Caco-2 (cell line): Measurements from ENCODE around the gene ABCA13. TPM values are rescaled to one million over a fixed set of nuclear protein-coding genes. Genes with fewer than 3 reads are reported as not detected.

ENCODE experiments used
- BruUV-seq: library from RNA; stranded (reverse); fragments of 400-500 nt; replicated peaks from 2 replicates; lab custom pipeline; 2021; lab: Mats Ljungman, UMichigan
- CTCF ChIA-PET: fragments of 300-600 bp; sonication (Branson Sonifier 250); formaldehyde crosslinking; loops from one replicate; lab custom pipeline; 2022; ENCODE audit warnings: antibody characterized with exemption; lab: Charles Lee
- POLR2A ChIA-PET: fragments of 300-600 bp; sonication (Branson Sonifier 250); formaldehyde crosslinking; loops from one replicate; lab custom pipeline; 2022; ENCODE audit warnings: antibody characterized with exemption; lab: Charles Lee
- DNase-seq, 2 experiments: peaks; one replicate each; pipeline versions ENCODE4 v3.0.0 to v3.0.0-alpha.2; 2020 to 2022
- H3K27me3 ChIP-seq: replicated peaks from 2 replicates; pipeline ENCODE4 v1.6.0; 2011; ENCODE audit warnings: low read length; ENCODE audit not compliant: control insufficient read depth, insufficient read depth
- H3K36me3 ChIP-seq: 2 replicates; pipeline ENCODE4 v1.5.1; 2011; ENCODE audit warnings: low read length; ENCODE audit not compliant: control insufficient read depth, insufficient read depth
- H3K4me1 ChIP-seq: fragments of 250-450 bp; sonication (Bioruptor Pico); 2 replicates; pipeline ENCODE4 v1.5.1; 2020; ENCODE audit warnings: mild to moderate bottlenecking
- H3K4me3 ChIP-seq: 2 replicates; pipeline ENCODE4 v1.5.1; 2011; ENCODE audit warnings: low read depth, mild to moderate bottlenecking, control low read depth, low read length
- H3K9me3 ChIP-seq: fragments of 250-450 bp; sonication (Bioruptor Pico); 2 replicates; pipeline ENCODE4 v1.5.1; 2020; ENCODE audit warnings: mild to moderate bottlenecking, moderate library complexity
- H3K27ac Mint-ChIP-seq: one replicate; pipeline ENCODE4 v1.8.0; 2022; ENCODE audit warnings: mixed read lengths; ENCODE audit not compliant: unreplicated experiment
- H3K27me3 Mint-ChIP-seq: one replicate; pipeline ENCODE4 v1.8.0; 2022; ENCODE audit warnings: mixed read lengths; ENCODE audit not compliant: insufficient read depth, unreplicated experiment
- H3K36me3 Mint-ChIP-seq: one replicate; pipeline ENCODE4 v1.8.0; 2022; ENCODE audit warnings: mild to moderate bottlenecking, mixed read lengths; ENCODE audit not compliant: insufficient read depth, unreplicated experiment
- H3K4me1 Mint-ChIP-seq: one replicate; pipeline ENCODE4 v1.8.0; 2022; ENCODE audit warnings: low read depth, mixed read lengths; ENCODE audit not compliant: unreplicated experiment
- H3K4me3 Mint-ChIP-seq: one replicate; pipeline ENCODE4 v1.8.0; 2022; ENCODE audit warnings: mild to moderate bottlenecking, moderate library complexity, mixed read lengths; ENCODE audit not compliant: unreplicated experiment
- H3K9me3 Mint-ChIP-seq: one replicate; pipeline ENCODE4 v1.8.0; 2022; ENCODE audit warnings: mixed read lengths; ENCODE audit not compliant: unreplicated experiment
- CTCF ChIP-seq, 2 experiments: fragments of 200-600 bp in 1 of 2; IDR thresholded peaks; 1 replicate in 1 of 2; 2 replicates in 1 of 2; pipeline versions ENCODE4 v1.5.1 to v1.8.0; 2011 to 2022; ENCODE audit warnings: antibody characterized with exemption in 1 of 2, control low read depth in 1 of 2, inconsistent platforms in 1 of 2, low read depth in 1 of 2, low read length in 1 of 2, mild to moderate bottlenecking in 1 of 2, moderate library complexity in 1 of 2; ENCODE audit not compliant: insufficient read depth in 1 of 2, severe bottlenecking in 1 of 2, unreplicated experiment in 1 of 2
- intact Hi-C: fragments of 100-400 bp; cut with micrococcal nuclease; formaldehyde crosslinking; loops from one replicate; pipeline ENCODE4 v1.10.0; 2022; ENCODE audit not compliant: unreplicated experiment
- total RNA-seq: library from RNA; stranded (reverse); gene quantifications from 2 replicates; pipeline ENCODE4 v1.2.3, GENCODE V29; 2022

Gene ABCA13
- total RNA-seq, 1 experiment from 2014 or later, result 0.07 TPM

GRCh38 chr7:48575516-48575915 lies 404.3 kb downstream of the ABCA13 start:
- POLR2A ChIA-PET, result no interaction called here
- Mint-ChIP-seq H3K4me3 (no peak overlapping the region), H3K27ac (no peak overlapping the region), H3K9me3 (no peaks in the 10 kb centered on the region), H3K36me3 (no peaks in the 10 kb centered on the region), H3K4me1 (no peaks in the 10 kb centered on the region), H3K27me3 (peaks cover 9% of the 10 kb centered on the region)
- no peak for DNase-seq
- H3K4me3 ChIP-seq, result no peak overlapping the region
- H3K9me3 ChIP-seq, result no peaks in the 10 kb centered on the region
- H3K36me3 ChIP-seq, result no peaks in the 10 kb centered on the region
- no peak for TF ChIP-seq CTCF (IDR thresholded peaks at IDR 0.05; ENCODE audit: insufficient read depth in 1 of 2, low read depth in 1 of 2, low read length in 1 of 2, severe bottlenecking in 1 of 2, unreplicated experiment in 1 of 2)
- CTCF ChIA-PET, result no interaction called here
- BruUV-seq, result no TSS peak
- intact Hi-C loops, result no loop called here
- H3K4me1 ChIP-seq, result no peaks in the 10 kb centered on the region
- no peaks in the 10 kb centered on the region for H3K27me3 ChIP-seq

- POLR2A ChIA-PET, result no interaction called here
- no peaks in the 10 kb centered on the region for H3K9me3 ChIP-seq
- no TSS peak for BruUV-seq
- no peaks in the 10 kb centered on the region for H3K36me3 Mint-ChIP-seq
- CTCF ChIA-PET, result no interaction called here
- no peak for TF ChIP-seq CTCF (IDR thresholded peaks at IDR 0.05; ENCODE audit: insufficient read depth in 1 of 2, low read depth in 1 of 2, low read length in 1 of 2, severe bottlenecking in 1 of 2, unreplicated experiment in 1 of 2)
- no peaks in the 10 kb centered on the region for H3K9me3 Mint-ChIP-seq
- no peak overlapping the region for H3K27ac Mint-ChIP-seq
- no peak overlapping the region for H3K4me3 ChIP-seq
- DNase-seq, result no peak
- H3K27me3 Mint-ChIP-seq, result no peaks in the 10 kb centered on the region
- H3K4me3 Mint-ChIP-seq, result no peak overlapping the region
- H3K27me3 ChIP-seq, result no peaks in the 10 kb centered on the region
- no peaks in the 10 kb centered on the region for H3K36me3 ChIP-seq
- no peaks in the 10 kb centered on the region for H3K4me1 Mint-ChIP-seq
- intact Hi-C loops, result no loop called here
- no peaks in the 10 kb centered on the region for H3K4me1 ChIP-seq
These were observed 416.2 kb downstream of the ABCA13 start for GRCh38 chr7:48587475-48587874.

- no peaks in the 10 kb centered on the region for H3K27me3 Mint-ChIP-seq
- TF ChIP-seq CTCF (IDR thresholded peaks at IDR 0.05; ENCODE audit: insufficient read depth in 1 of 2, low read depth in 1 of 2, low read length in 1 of 2, severe bottlenecking in 1 of 2, unreplicated experiment in 1 of 2), result no peak
- no peaks in the 10 kb centered on the region for H3K9me3 Mint-ChIP-seq
- Histone ChIP-seq H3K4me3 (no peak overlapping the region), H3K36me3 (no peaks in the 10 kb centered on the region), H3K9me3 (no peaks in the 10 kb centered on the region), H3K4me1 (no peaks in the 10 kb centered on the region), H3K27me3 (no peaks in the 10 kb centered on the region)
- H3K4me1 Mint-ChIP-seq, result no peaks in the 10 kb centered on the region
- BruUV-seq, result no TSS peak
- no peak overlapping the region for H3K4me3 Mint-ChIP-seq
- no peaks in the 10 kb centered on the region for H3K36me3 Mint-ChIP-seq
- ChIA-PET POLR2A (no interaction called here), CTCF (no interaction called here)
- no peak for DNase-seq
- intact Hi-C loops, result no loop called here
- no peak overlapping the region for H3K27ac Mint-ChIP-seq
These were observed 423.1 kb downstream of the ABCA13 start for GRCh38 chr7:48594349-48594748.
